ENCODE results near the gene CHRDL2. TPM values are rescaled to one million over a fixed set of nuclear protein-coding genes. Genes with fewer than 3 reads are reported as not detected.

The CHRDL2 gene
- total RNA-seq, 2 donors from 2014 or later = 0.09 to 9.1 TPM

GRCh38 chr11:74723511-74723910 lies 7.7 kb downstream of the CHRDL2 start:
- no peak for TF ChIP-seq POLR2AphosphoS5 (IDR thresholded peaks at IDR 0.05)
- no peak for TF ChIP-seq CTCF (IDR thresholded peaks at IDR 0.05)
- no peak for TF ChIP-seq POLR2A (IDR thresholded peaks at IDR 0.05)
- no peaks in the 10 kb centered on the region for H3K27me3 ChIP-seq (replicated peaks; ENCODE audit: insufficient read depth)
- H3K27ac ChIP-seq = no peak overlapping the region
- DNase-seq (ENCODE audit: low spot score) = no peak
- no peaks in the 10 kb centered on the region for H3K9me3 ChIP-seq
- H3K4me3 ChIP-seq = no peak overlapping the region
- no peaks in the 10 kb centered on the region for H3K36me3 ChIP-seq
- no peaks in the 10 kb centered on the region for H3K4me1 ChIP-seq (replicated peaks)
- 84% methylated on average over 5 of the region's 5 CpGs for WGBS
- intact Hi-C loops (cut with DNase I) = no loop called here

- no peak for DNase-seq (ENCODE audit: low spot score)
- H3K9me3 ChIP-seq = no peaks in the 10 kb centered on the region
- no peaks in the 10 kb centered on the region for H3K4me1 ChIP-seq (replicated peaks)
- H3K27me3 ChIP-seq (replicated peaks; ENCODE audit: insufficient read depth) = no peaks in the 10 kb centered on the region
- WGBS = 57% methylated on average over 3 of the region's 3 CpGs
- no peak for TF ChIP-seq CTCF (IDR thresholded peaks at IDR 0.05)
- no peaks in the 10 kb centered on the region for H3K36me3 ChIP-seq
- intact Hi-C loops (cut with DNase I) = no loop called here
- H3K4me3 ChIP-seq = no peak overlapping the region
- peak overlapping the region in 1 of 2 donors; percentile 42 for H3K27ac ChIP-seq
These were observed 9.8 kb downstream of the CHRDL2 start for GRCh38 chr11:74721479-74721835.

- no peak for DNase-seq (ENCODE audit: low spot score)
- 55% methylated on average over 17 of the region's 17 CpGs for WGBS
- Histone ChIP-seq H3K4me1 (replicated peaks) (no peaks in the 10 kb centered on the region), H3K36me3 (no peaks in the 10 kb centered on the region), H3K9me3 (no peaks in the 10 kb centered on the region), H3K4me3 (no peak overlapping the region), H3K27me3 (replicated peaks; ENCODE audit: insufficient read depth) (no peaks in the 10 kb centered on the region), H3K27ac (peak overlapping the region in 1 of 2 donors; percentile 42)
- TF ChIP-seq CTCF (IDR thresholded peaks at IDR 0.05) = no peak
- TF ChIP-seq POLR2AphosphoS5 (IDR thresholded peaks at IDR 0.05) = peak; percentile 13
- intact Hi-C loops (cut with DNase I) = no loop called here
These were observed 10.4 kb downstream of the CHRDL2 start for GRCh38 chr11:74720596-74721478.

- WGBS = 87% methylated on average over 5 of the region's 5 CpGs
- TF ChIP-seq CTCF (IDR thresholded peaks at IDR 0.05) (no peak), POLR2AphosphoS5 (IDR thresholded peaks at IDR 0.05) (no peak), POLR2A (IDR thresholded peaks at IDR 0.05) (no peak)
- no peak overlapping the region for H3K4me3 ChIP-seq
- intact Hi-C loops (cut with DNase I) = no loop called here
- no peaks in the 10 kb centered on the region for H3K27me3 ChIP-seq (replicated peaks; ENCODE audit: insufficient read depth)
- no peak for DNase-seq (ENCODE audit: low spot score)
- no peaks in the 10 kb centered on the region for H3K9me3 ChIP-seq
- no peaks in the 10 kb centered on the region for H3K4me1 ChIP-seq (replicated peaks)
- no peaks in the 10 kb centered on the region for H3K36me3 ChIP-seq
- H3K27ac ChIP-seq = no peak overlapping the region
These were observed 12.2 kb downstream of the CHRDL2 start for GRCh38 chr11:74719011-74719410.
